Measurements from ENCODE around the gene RCVRN.

The RCVRN gene

DNA sequence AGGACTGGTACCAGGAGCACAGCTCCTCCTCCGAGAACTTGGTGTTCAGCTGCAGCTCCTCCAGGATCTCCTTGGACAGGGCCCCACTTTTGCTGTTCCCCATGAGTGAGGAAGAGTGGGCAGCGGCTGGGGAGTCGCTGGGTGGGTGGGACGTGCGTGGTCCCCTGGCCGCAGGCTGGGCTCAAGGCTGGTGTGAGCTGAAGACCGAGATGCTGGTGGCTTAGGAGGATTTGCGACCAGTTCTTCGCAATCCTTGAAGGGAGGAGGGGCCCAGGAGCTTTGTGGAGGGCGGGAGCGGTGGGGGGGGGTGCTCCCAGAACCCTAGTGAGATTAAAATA lies at the start of gene RCVRN:
Gene RCVRN, minus strand, starts transcription at position 194 of the 338 bp plus-strand sequence. Its CDS starts 91 bp downstream, at position 103.
- Histone ChIP-seq H3K27ac (peak within 1 kb of the TSS; percentile 83), H3K27me3 (ENCODE audit: insufficient read depth, low read depth, severe bottlenecking) (no peaks in the 10 kb centered on the region), H3K36me3 (peaks cover 30% of the 10 kb centered on the region), H3K4me3 (ENCODE audit: low read depth, low read length) (peak within 1 kb of the TSS; percentile 97), H3K9me3 (ENCODE audit: severe bottlenecking) (peaks cover 5% of the 10 kb centered on the region)
- TF ChIP-seq, protein P1, sequence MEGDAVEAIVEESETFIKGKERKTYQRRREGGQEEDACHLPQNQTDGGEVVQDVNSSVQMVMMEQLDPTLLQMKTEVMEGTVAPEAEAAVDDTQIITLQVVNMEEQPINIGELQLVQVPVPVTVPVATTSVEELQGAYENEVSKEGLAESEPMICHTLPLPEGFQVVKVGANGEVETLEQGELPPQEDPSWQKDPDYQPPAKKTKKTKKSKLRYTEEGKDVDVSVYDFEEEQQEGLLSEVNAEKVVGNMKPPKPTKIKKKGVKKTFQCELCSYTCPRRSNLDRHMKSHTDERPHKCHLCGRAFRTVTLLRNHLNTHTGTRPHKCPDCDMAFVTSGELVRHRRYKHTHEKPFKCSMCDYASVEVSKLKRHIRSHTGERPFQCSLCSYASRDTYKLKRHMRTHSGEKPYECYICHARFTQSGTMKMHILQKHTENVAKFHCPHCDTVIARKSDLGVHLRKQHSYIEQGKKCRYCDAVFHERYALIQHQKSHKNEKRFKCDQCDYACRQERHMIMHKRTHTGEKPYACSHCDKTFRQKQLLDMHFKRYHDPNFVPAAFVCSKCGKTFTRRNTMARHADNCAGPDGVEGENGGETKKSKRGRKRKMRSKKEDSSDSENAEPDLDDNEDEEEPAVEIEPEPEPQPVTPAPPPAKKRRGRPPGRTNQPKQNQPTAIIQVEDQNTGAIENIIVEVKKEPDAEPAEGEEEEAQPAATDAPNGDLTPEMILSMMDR (IDR thresholded peaks at IDR 0.05; ENCODE audit: low read depth, low read length): no peak
- peak; percentile 89 for DNase-seq

DNA sequence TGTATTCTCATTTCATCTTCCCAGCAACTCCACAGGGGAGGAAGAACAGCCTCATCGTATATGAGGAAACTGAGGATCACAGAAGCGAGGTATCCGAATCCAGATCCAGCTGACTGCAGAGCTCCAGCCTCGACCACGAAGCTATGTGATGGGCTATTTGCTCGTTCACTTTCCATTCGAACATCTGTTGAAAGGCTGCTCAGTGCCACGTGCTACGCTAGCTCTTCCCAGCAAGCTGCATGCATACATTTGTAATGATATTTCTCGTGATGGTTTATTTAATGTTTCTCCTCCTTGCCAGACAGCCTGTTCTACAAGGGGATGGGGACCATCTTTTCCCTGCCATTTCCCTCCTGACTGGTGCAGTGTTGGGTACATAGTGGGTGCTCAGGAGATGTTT lies 48.4 kb upstream of the RCVRN start:
- Histone ChIP-seq H3K27ac (no peak overlapping the region), H3K36me3 (no peaks in the 10 kb centered on the region), H3K9me3 (ENCODE audit: severe bottlenecking) (no peaks in the 10 kb centered on the region), H3K4me3 (ENCODE audit: low read depth, low read length) (no peak overlapping the region), H3K27me3 (ENCODE audit: insufficient read depth, low read depth, severe bottlenecking) (no peaks in the 10 kb centered on the region)
- DNase-seq: no peak
- TF ChIP-seq, protein P1 (IDR thresholded peaks at IDR 0.05; ENCODE audit: low read depth, low read length): no peak

GRCh38 chr17:9951803-9952202 lies 46.7 kb upstream of the RCVRN start:
- no peak overlapping the region for H3K27ac ChIP-seq
- H3K9me3 ChIP-seq (ENCODE audit: severe bottlenecking): no peaks in the 10 kb centered on the region
- no peaks in the 10 kb centered on the region for H3K36me3 ChIP-seq
- TF ChIP-seq, protein P1 (IDR thresholded peaks at IDR 0.05; ENCODE audit: low read depth, low read length): no peak
- no peak overlapping the region for H3K4me3 ChIP-seq (ENCODE audit: low read depth, low read length)
- DNase-seq: no peak
- H3K27me3 ChIP-seq (ENCODE audit: insufficient read depth, low read depth, severe bottlenecking): no peaks in the 10 kb centered on the region

DNA sequence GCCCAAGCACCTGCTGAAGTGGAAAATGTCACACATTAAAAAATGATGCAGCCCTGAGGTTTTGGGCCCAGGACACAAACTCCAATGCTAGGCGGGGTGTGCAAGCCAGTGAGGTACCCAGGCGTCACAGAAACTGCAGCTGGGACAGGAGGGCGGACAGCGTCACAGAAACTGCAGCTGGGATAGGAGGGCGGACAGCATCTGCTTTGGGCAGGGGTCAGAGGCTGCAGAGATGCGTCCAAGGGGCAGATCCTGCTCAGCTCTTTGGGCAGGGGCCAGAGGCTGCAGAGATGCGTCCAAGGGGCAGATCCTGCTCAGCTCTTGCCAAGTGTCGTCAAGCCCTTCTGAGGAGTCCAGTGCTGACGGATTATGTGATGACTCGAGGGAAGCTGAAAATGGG lies 43.9 kb upstream of the RCVRN start:
- TF ChIP-seq, protein P1 (IDR thresholded peaks at IDR 0.05; ENCODE audit: low read depth, low read length): no peak
- no peak for DNase-seq
- no peak overlapping the region for H3K27ac ChIP-seq
- H3K36me3 ChIP-seq: no peaks in the 10 kb centered on the region
- no peak overlapping the region for H3K4me3 ChIP-seq (ENCODE audit: low read depth, low read length)
- H3K27me3 ChIP-seq (ENCODE audit: insufficient read depth, low read depth, severe bottlenecking): no peaks in the 10 kb centered on the region
- H3K9me3 ChIP-seq (ENCODE audit: severe bottlenecking): no peaks in the 10 kb centered on the region

DNA sequence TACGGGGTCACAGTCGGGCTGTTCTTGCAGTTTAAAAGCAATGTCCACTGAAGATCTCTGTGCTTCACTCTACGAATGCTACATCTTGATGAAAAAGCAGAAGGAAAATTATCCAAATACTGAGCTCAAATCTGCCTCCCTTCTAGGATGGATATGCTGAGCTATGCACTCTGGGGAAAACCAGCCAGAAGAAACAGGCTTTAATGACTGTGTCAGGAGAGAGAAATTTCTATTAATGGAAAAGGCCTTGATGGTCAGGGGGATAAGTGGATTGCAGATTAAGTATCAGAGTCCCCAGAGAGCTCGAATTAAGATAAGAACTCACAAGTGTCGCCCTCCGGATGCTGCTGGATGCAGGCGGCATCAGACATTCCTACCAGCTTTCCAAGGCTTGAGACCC lies 39.6 kb upstream of the RCVRN start:
- Histone ChIP-seq H3K4me3 (ENCODE audit: low read depth, low read length) (no peak overlapping the region), H3K9me3 (ENCODE audit: severe bottlenecking) (no peaks in the 10 kb centered on the region), H3K27me3 (ENCODE audit: insufficient read depth, low read depth, severe bottlenecking) (no peaks in the 10 kb centered on the region), H3K27ac (no peak overlapping the region), H3K36me3 (no peaks in the 10 kb centered on the region)
- DNase-seq: peak; percentile 42
- TF ChIP-seq, protein P1 (IDR thresholded peaks at IDR 0.05; ENCODE audit: low read depth, low read length): no peak

- Histone ChIP-seq H3K36me3 (no peaks in the 10 kb centered on the region), H3K9me3 (ENCODE audit: severe bottlenecking) (peaks cover 4% of the 10 kb centered on the region)
- DNase-seq: no peak
These were observed 38.3 kb upstream of the RCVRN start for GRCh38 chr17:9943343-9943742.

More at GRCh38 chr17:9943343-9943742, 38.3 kb upstream of the RCVRN start:
- TF ChIP-seq, protein P1 (IDR thresholded peaks at IDR 0.05; ENCODE audit: low read depth, low read length): no peak
- H3K27ac ChIP-seq: no peak overlapping the region
- H3K4me3 ChIP-seq (ENCODE audit: low read depth, low read length): no peak overlapping the region
- no peaks in the 10 kb centered on the region for H3K27me3 ChIP-seq (ENCODE audit: insufficient read depth, low read depth, severe bottlenecking)
